NCI-H526 treated with DMSO at 0.1 percent for 48 hours (cell line): ENCODE results near the gene DISP3.

ENCODE experiments used
- DNase-seq: peaks from one replicate; lab custom pipeline; 2025; lab: John Stamatoyannopoulos, UW

The DISP3 gene

DNA sequence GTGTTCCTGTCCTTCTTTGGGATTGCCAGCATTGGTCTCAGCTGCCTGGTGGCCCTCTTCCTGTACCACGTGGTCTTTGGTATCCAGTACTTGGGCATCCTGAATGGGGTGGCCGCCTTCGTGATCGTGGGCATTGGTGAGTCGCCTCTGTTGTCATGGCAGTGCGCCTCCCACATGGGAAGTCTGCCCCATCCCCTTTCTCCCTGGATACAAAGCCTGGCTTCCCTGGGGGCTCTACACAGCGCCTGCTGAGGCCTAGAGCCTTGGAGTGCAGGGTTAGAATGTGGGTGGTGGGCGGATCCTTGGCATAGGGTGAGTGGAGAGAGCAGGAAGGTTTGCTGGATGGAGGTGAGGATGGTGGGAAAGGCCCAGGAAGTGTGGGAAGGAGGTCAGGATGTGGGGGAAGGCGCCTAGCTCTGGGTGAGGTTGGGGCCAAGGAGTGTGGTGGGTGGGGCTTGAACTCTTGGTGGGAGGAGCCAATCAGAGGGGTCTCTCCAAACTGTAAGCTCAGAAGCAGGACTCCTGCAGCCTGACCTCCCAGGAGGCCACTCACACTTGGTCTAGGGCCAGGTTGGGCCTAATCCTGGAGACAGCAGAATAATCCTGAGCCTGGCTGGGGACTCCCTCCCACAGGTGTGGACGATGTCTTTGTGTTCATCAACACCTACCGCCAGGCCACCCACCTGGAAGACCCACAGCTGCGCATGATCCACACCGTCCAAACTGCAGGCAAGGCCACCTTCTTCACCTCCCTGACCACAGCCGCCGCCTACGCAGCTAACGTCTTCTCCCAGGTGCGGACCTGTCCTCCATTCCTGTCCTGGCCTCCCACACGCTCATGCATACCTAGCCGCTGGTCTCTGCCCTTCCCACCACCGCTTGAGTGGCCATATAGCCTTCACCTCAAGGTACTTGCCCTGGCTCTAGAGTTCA is 36.7 kb downstream of the DISP3 start:
- no peak for DNase-seq

DNA sequence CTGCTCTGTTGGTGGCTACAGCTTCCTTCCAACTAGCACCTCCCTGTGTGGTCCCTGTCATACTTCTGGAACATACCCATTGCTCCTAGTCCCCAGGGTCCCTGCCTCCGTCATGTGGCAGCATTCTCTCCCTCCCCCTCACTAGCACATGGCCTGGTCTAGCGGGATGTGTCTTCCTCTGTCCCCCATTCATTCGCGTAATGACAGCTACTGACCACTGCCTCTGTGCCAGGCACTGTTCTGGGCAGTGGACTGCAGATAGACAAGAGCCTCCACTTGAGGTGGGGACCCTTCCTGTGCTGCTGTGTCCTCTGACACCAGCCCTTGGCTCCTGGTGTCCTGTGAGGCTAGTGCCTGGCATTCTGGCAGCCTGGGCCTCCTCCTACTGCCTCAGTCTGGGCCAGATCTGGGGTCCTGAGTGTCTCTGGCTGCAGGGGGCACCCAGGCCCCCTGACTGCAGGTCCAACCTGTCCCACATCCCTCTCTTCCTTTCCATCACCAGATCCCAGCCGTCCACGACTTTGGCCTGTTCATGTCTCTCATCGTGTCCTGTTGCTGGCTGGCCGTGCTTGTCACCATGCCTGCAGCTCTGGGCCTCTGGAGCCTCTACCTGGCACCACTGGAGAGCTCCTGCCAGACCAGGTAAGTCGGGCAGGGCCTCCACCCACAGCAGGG is 38.1 kb downstream of the DISP3 start:
- DNase-seq = no peak

DNA sequence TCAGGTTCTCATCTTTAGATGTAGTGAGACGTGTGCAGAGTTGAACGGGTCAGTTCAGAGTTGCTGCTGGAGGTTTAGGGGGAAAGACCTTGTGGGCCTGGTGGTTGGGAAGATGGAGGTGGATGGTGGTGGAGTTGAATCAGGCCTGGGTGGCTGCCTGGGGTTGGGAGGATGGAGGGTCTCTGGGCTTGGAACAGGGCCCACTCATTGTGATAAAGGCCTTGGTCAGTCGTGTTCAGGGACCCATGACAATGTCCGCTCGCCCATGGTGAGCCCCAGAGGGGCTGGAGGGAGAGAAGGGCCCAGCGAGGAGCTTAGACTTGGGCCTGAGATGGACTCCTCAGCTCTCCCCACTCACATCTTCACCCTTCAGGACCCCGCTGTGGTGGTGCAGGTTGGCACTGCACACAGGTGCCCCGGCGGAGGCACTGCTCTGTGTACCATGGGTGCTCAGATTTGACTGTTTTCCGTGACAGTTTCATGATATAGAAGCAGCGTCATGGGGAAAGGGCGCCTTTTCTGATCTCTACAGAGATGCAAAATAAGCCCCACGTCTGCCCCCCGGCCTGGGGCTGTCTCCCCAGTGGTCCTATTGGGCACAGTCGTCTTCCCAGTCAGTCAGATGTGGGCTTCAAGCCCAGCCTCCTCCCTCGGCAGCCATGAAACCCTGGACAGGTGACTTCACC is 39.2 kb downstream of the DISP3 start:
- DNase-seq = no peak

DNA sequence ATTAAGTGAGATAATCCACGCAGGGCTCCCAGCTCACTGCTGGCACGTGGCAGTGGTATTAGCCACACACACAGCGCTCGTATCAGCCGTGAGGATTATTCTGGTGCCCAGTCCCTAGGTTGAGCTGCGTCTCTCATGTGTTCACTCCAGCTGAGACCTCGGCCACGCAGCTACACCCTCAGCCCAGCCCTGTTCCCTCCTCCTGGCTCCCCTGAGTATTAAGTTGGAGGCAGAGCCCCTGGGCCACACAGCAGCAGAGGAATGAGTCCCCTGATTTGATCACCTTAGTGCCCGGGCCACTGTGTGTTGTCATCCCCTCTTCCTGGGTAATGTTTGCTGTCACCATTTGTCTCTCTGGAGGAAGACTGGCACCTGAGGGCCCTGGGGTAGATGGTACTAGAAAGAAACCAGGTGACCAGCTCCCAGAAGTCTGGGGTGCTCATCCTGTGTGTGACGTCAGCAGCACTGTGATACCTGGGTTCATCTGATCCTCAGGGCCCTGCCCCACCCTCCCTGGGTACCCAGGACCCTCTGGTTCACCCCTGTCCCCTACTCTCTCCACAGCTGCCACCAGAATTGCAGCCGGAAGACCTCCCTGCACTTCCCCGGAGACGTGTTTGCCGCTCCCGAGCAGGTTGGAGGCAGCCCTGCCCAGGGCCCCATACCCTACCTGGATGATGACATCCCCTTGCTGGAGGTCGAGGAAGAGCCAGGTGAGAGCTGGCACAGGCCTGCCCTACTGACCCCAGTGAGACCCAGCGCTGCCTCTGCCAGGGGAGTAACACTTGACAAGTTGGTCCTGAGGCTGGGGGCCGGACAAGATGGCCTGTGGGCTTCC is 40.1 kb downstream of the DISP3 start:
- DNase-seq = no peak

DNA sequence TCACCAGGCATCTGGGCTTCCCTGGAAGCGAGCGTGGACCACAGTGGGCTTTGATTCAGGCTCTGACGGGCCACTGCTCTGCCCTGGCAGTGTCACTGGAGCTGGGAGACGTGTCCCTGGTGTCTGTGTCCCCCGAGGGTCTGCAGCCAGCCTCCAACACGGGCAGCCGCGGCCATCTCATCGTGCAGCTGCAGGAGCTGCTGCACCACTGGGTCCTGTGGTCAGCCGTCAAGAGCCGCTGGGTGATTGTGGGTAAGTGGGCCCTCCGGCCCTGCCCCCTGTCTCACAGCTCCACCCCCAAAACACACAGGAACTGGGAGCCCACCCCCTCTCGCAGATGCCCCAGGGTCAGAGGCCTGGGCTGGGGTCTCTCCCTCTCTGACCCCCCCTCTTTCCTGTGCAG is 40.7 kb downstream of the DISP3 start:
- no peak for DNase-seq

DNA sequence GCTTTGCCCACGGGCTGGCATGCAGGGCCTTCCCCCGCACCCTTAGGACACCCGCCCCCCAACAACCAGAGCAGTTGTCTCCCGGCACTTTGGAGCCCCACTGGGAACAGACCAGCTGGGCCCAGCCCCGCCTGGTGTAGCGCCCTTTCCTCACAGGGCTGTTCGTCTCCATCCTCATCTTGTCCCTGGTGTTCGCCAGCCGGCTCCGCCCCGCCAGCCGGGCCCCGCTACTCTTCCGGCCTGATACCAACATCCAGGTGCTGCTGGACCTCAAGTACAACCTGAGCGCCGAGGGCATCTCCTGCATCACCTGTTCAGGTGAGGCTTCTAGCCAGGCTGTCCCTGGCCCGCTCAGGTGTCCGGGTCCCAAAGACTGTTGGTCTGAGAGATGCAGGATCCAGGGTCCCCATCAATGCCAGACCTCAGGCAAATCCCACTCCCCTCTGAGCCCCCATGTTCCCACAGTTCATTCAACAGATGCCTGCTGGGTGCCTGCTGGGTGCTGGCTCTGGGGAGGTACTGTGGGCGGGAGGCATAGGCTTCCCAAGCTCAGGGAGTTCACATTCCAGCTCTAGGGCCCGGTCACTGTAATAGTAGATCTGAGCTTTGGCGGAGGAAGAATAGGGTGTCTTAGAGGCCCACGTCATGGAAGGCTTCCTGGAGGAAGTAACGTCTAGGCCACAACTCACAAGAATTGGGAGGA is 41.7 kb downstream of the DISP3 start:
- DNase-seq = no peak

DNA sequence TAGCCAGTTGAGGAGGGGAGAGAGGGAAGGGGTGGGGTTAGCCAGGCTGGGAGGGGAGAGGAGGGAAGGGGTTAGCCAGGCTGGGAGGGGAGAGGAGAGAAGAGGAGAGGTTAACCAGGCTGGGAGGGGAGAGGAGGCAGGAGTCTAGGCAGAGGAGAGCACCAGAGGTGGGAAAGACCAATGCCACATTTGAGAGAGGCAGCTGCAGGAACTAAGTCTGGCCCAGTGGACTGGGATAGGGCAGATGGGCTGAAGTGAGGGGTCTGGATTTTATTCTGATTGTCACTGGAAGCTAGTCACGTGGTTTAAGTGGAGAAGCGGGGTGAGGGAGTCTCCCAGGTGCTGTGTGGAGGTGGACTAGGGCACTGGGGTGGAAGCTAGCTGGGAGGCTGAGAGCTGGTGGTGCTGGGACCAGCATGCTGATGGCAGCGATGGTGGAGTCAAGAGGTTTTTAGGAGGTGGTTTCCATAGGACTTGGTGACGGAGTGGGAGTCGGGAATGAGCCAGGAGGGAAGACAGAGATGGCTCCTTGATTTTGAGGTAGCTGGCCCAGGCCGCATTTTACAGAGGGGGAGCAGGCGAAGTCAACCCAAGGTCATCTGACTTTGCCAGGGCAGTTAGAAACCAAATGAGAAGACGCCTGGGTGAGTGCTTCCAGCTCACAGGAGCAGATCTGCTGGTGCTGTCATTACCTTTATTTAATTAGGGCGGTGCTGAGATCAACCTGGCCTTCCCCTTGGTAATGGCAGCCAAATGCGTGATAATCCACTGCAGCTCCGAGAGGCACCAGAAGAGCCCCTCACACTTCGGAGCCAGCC is 42.8 kb downstream of the DISP3 start:
- no peak for DNase-seq

DNA sequence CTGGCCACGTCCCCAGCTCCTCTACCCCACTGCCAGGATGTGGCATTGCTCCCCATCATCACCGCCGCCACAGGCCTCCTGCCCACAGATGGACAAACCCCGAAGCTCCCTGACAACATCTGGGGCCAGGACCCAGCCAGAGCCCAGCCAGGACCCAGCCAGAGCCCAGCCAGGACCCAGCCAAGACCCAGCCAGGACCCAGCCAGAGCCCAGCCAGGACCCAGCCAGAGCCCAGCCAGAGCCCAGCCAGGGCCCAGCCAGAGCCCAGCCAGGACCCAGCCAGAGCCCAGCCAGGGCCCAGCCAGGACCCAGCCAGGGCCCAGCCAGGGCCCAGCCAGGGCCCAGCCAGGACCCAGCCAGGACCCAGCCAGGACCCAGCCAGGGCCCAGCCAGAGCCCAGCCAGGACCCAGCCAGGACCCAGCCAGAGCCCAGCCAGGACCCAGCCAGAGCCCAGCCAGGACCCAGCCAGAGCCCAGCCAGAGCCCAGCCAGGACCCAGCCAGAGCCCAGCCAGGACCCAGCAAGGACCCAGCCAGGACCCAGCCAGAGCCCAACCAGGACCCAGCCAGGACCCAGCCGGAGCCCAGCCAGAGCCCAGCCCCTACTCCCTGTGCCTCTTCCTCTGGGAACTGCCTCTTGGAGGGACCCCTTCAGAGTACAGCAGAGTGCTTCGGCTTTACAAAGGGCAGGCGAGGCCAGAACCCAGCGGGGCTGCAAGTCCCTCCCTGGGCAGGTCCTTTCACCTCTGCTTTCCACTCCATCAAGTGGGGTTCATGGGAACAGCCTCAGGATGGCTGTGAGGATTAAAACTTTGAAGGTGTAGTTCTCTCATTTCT is 43.7 kb downstream of the DISP3 start:
- no peak for DNase-seq

DNA sequence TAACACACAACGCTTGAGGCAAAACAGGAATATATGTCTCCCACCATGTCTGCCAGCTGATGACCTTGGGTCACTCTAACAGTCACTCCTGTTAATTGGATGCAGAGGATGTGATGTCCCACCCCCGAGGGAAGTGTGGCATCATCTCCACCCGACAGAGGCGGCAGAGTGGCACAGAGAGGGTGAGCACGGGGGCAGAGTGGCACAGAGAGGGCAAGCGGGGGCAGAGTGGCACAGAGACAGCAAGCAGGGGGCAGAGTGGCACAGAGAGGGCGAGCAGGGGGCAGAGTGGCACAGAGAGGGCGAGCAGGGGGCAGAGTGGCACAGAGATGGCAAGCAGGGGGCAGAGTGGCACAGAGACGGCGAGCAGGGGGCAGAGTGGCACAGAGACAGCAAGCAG is 44.3 kb downstream of the DISP3 start:
- no peak for DNase-seq

DNA sequence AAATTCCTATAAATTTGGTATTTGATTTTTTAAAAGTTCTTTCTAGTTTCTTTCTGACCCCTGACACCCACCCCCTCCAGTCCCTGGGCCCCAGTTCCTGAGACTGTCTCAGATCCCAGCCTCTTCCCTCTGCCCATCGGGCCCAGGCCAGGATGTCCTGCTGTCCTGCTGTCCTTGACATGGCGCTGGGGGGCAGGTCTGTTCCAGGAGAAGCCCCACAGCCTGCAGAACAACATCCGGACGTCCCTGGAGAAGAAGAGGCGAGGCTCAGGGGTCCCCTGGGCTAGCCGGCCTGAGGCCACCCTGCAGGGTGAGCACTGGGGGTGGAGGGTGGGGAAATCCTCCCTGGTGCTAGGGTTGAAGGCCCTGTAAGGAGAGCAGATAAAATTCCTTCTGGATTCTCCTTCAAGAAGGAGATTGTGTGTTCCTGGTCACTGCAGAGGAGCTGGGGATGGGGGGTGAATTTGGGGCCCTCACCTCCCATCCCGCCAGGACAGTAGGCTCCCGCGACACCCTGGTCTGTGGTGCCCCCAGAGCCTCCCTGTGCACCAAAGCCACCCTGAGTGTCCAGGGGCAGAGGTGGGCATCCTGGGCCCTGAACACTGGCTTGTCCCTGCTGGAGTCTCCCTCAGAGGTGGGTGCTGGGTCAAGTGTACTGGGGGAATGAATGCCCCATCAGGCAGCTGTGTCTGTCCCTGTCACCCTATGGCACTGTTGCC is 45.0 kb downstream of the DISP3 start:
- no peak for DNase-seq

DNA sequence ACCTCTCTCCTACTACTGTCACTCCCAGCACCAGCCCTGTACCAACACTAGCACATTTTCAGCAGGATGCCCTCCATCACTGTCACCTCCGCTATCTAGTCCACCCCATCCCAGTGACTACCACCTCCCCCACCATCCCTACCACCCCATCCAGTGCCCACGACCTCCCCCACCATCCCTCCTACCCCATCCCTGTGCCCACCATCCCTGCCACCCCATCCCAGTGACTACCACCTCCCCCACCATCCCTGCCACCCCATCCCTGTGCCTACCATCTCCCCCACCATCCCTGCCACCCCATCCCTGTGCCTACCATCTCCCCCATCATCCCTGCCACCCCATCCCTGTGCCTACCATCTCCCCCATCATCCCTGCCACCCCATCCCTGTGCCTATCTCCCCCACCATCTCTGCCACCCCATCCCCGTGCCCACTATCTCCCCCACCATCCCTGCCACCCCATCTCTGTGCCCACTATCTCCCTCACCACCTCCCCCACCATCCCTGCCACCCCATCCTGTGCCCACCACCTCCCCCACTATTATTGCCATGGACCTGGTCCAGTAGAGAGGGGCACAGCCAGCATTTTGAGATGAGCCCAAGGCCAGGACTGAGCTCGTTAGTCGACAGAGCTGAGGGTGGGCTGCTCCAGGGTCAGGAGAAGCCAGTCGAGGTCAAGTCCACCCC is 45.7 kb downstream of the DISP3 start:
- DNase-seq = no peak

DNA sequence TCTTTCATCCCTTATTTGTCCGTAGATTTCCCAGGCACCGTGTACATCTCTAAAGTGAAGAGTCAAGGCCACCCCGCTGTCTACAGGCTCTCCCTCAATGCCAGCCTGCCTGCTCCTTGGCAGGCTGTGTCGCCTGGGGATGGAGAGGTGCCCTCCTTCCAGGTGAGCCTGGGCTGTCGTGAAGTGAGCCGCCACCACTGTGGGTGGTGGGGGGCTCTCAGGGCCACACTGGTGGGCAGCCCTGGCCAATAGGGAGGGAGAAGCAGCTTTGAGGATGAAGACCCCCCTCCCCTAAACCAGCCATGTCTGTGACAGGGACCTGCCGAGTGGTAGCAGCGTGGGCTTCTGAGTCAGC is 46.2 kb downstream of the DISP3 start:
- DNase-seq = no peak

DNA sequence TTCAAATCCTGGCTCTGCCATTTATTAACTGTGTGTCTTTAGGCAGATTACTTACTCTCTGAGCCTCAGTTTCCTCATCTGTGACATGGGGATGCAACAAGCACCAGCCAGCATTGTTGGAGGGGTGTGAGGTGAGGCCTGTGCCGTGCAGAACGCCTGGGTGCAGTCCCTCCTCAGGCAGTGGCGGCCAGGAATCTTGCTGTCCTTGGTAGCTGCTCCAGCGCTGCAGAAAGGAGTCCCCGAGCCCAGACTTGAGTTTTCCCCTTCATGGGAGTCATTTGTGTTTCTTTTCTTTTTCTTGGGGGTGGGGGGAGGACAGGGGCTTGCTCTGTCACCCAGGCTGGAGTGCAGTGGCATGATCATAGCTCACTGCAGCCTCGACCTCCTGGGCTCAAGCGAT is 46.6 kb downstream of the DISP3 start:
- no peak for DNase-seq

DNA sequence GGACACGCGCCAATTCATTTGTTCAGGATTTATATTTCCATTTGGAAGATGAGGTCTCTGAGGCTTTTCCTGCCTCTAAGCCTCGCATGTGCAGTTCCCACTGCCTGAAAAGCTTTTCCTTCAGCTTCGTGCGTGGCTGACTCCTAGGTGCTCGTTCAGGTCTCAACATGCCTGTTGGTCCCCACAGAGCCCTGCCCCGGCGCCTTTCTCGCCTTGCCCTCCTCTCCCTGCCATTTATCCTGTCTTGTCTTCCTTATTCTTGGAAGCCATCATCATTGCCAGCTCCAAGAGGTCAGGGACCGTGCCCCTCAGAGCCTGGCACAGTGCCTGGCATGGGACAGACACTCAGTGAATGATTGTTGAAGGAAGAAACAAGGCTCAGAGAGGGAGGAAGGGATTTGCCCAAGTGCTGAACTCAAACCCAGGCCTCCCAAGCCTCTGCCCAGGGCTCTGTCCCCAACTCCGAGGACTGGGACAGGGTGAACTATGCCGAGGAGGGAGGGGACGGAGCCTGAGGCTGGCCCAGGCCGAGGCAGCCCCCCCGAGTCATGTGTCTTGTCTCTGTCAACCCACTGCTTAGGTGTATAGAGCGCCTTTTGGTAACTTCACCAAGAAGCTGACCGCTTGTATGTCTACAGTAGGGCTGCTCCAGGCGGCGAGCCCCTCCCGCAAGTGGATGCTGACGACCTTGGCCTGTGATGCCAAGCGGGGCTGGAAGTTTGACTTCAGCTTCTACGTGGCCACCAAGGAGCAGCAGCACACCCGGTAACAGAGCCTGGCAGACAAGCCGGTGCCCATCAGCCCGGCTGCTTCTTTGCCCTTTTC is 47.3 kb downstream of the DISP3 start:
- no peak for DNase-seq

DNA sequence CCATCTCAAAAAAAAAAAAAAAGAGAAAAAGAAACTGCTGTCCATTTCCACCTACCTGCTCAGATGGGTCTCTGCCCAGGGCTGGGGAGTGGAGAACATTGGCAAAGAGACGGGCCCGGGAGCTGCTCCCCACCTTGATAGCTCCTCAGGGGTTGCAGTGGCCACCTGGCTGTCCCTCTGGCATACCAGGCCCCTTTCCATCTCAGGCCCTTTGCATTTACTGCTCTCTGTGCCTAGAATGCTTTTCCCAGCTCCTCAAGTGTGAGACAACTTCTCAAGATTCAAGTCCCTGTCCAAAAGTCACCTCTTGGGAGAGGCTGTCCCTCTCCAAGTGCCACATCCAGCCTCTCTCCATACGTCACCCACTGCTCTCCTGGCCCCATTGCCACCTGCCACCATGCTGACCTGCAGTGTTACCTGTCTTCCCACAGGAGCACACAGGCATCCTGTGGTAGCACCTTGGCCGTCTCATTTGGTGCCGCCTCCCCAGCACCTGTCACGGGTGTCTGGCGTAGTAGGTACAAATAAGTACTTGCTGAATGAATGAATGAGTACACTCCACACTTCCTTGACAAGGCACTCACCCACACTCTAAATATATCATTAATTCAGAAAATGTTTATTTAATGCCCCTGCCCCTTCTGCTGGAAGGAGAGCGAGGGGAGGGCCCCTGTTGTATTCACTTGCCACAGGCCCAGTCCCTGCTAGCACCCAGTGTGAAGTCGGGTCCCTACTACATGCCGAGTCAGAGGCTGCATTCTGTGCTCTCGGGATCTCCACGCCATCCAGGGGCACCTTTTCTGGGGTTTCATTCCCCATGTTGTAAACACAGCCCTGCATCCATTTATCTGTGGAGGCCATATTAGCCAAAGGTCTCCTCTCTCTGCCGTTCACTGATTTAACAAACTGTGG is 48.8 kb downstream of the DISP3 start:
- DNase-seq = no peak

DNA sequence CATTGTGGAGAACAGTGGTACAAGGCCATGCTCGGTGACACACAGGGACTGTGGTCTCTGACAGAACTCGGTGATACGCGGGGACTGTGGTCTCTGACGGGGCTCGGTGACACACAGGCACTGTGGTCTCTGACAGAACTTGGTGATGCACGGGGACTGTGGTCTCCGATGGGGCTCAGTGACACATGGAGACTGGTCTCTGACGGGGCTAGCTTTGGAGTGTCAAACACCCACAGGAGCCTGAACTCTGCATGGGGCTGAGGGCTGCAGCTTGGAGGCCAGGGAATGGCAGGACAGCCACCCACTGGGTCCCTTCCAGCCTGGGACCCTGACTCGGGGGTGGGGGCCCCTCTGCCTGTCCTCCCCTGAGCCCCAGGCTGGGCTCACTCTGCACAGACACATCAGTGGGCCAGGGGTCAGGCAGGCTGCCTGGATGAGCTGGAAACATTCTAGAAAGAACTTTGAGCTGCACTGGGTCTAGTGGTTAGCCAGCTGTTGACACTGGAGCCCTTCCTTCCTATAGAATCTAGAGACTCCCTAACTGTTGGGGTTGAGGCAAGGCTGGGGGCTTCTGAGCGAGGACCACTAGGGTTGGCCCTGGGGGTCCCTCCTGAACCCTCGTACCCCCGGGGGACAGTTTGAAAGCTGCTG is 49.8 kb downstream of the DISP3 start:
- no peak for DNase-seq
